Measurements from ENCODE around the gene PURB. TPM values are rescaled to one million over a fixed set of nuclear protein-coding genes. Genes with fewer than 3 reads are reported as not detected.
"Not testable (repeated sequence)": the region's sequence is repeated elsewhere in the genome, so short reads cannot be mapped to it uniquely, and the experiment has no call there.

The PURB gene
- total RNA-seq, 1 experiment from 2014 or later, result 25.2 TPM

DNA sequence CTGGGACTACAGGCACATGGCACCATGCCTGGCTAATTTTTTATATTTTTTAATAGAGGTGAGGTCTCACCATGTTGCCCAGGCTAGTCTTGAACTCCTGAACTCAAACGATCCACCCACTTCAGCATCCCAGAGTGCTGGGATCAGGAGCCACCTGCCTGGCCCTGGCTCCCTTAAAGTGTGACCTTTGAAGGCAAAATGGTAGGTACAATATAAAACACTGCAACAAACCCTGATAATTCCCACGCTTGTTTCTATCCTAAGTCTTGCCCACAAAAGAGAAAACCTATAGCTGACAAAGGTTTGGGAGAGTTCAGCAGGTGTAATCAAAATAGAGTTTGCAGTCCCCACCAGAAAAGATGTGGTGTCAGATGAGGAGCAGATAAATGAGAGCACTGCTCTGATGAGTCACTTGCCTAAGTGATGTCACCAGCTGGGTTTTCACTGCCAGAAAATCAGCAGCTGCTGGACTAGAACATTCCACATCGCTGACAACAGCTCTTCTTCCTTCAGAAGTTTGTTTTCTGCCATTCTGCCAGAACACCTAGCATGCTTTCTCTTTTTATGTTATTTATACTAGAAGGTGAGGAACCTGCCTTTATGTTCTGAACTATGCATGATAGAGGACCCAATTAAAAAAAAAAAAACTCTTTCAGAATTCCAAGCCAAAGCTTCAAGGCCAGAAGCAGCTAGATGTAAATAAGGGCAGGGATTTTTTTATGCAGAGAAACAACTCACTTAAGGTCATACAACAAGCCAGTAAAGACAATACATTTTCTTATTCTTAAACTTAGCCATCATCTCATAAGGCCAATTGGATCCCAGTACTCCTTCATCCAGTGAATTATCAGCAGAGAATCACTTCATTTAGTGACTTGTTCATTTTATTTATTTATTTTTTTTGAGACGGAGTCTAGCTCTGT, 18.0 kb downstream of the PURB start:
- TF ChIP-seq SIN3A (IDR thresholded peaks at IDR 0.05; ENCODE audit: borderline replicate concordance, insufficient read depth, low read depth, low read length) (no peak), POLR2AphosphoS5 (IDR thresholded peaks at IDR 0.05; ENCODE audit: low read depth, low read length) (no peak), TCF7L2 (IDR thresholded peaks at IDR 0.05; ENCODE audit: low read depth, low read length) (no peak)
- TF ChIP-seq, protein P1, sequence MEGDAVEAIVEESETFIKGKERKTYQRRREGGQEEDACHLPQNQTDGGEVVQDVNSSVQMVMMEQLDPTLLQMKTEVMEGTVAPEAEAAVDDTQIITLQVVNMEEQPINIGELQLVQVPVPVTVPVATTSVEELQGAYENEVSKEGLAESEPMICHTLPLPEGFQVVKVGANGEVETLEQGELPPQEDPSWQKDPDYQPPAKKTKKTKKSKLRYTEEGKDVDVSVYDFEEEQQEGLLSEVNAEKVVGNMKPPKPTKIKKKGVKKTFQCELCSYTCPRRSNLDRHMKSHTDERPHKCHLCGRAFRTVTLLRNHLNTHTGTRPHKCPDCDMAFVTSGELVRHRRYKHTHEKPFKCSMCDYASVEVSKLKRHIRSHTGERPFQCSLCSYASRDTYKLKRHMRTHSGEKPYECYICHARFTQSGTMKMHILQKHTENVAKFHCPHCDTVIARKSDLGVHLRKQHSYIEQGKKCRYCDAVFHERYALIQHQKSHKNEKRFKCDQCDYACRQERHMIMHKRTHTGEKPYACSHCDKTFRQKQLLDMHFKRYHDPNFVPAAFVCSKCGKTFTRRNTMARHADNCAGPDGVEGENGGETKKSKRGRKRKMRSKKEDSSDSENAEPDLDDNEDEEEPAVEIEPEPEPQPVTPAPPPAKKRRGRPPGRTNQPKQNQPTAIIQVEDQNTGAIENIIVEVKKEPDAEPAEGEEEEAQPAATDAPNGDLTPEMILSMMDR (IDR thresholded peaks at IDR 0.05), result no peak
- TF ChIP-seq, protein P2, sequence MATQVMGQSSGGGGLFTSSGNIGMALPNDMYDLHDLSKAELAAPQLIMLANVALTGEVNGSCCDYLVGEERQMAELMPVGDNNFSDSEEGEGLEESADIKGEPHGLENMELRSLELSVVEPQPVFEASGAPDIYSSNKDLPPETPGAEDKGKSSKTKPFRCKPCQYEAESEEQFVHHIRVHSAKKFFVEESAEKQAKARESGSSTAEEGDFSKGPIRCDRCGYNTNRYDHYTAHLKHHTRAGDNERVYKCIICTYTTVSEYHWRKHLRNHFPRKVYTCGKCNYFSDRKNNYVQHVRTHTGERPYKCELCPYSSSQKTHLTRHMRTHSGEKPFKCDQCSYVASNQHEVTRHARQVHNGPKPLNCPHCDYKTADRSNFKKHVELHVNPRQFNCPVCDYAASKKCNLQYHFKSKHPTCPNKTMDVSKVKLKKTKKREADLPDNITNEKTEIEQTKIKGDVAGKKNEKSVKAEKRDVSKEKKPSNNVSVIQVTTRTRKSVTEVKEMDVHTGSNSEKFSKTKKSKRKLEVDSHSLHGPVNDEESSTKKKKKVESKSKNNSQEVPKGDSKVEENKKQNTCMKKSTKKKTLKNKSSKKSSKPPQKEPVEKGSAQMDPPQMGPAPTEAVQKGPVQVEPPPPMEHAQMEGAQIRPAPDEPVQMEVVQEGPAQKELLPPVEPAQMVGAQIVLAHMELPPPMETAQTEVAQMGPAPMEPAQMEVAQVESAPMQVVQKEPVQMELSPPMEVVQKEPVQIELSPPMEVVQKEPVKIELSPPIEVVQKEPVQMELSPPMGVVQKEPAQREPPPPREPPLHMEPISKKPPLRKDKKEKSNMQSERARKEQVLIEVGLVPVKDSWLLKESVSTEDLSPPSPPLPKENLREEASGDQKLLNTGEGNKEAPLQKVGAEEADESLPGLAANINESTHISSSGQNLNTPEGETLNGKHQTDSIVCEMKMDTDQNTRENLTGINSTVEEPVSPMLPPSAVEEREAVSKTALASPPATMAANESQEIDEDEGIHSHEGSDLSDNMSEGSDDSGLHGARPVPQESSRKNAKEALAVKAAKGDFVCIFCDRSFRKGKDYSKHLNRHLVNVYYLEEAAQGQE (IDR thresholded peaks at IDR 0.05; ENCODE audit: insufficient read depth in 1 of 2, low read depth in 2 of 2, low read length in 1 of 2), result no peak
- no peaks in the 10 kb centered on the region for H3K36me3 ChIP-seq (ENCODE audit: control insufficient read depth, insufficient read depth, low read length)
- H3K9me3 ChIP-seq (ENCODE audit: control insufficient read depth, insufficient read depth, low read depth, low read length), result no peaks in the 10 kb centered on the region
- ATAC-seq, result peak; percentile 82
- ChIA-PET POLR2A (no interaction called here), CTCF (interaction anchor here (0.7 kb wide), 1 partner anchor 187 kb away, joined by 4 read pairs; no protein-coding TSS in a partner anchor)
- BruUV-seq (replicated peaks), result no TSS peak
- intact Hi-C loops (cut with micrococcal nuclease; ENCODE audit: unreplicated experiment) (no loop called here), in situ Hi-C loops (cut with HindIII; ENCODE audit: low pct_unique_long_range_greater_than_20kb, low sequenced_read_pairs) (no loop called here)
- no peaks in the 10 kb centered on the region for H3K27me3 ChIP-seq (ENCODE audit: control insufficient read depth, insufficient read depth, low read length)
- H3K4me3 ChIP-seq (ENCODE audit: low read depth in 2 of 2, low read length in 2 of 2), result no peak overlapping the region
- H3K4me1 ChIP-seq (ENCODE audit: control insufficient read depth, insufficient read depth, low read length), result no peaks in the 10 kb centered on the region
- peak; percentile 75 for DNase-seq (ENCODE audit: low read depth, low spot score)
- no peak overlapping the region for H3K27ac ChIP-seq (ENCODE audit: low read length)

DNA sequence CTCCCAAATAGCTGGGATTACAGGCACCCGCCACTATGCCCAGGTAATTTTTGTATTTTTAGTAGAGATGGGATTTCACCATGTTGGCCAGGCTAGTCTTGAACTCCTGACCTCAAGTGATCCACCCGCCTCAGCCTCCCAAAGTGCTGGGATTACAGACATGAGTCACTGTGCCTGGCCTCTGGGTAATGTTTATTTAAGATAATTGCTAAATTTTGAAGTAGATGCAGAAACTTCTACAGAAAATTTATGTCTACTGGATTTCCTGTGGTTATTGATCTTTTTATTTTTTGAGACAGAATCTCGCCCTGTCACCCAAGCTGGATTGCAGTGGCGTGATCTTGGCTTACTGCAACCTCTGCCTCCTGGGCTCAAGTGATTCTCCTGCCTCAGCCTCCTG, 23.4 kb downstream of the PURB start:
- H3K27me3 ChIP-seq (ENCODE audit: control insufficient read depth, insufficient read depth, low read length); ATAC-seq; DNase-seq (ENCODE audit: low read depth, low spot score); H3K9me3 ChIP-seq (ENCODE audit: control insufficient read depth, insufficient read depth, low read depth, low read length); H3K27ac ChIP-seq (ENCODE audit: low read length); H3K4me1 ChIP-seq (ENCODE audit: control insufficient read depth, insufficient read depth, low read length); H3K36me3 ChIP-seq (ENCODE audit: control insufficient read depth, insufficient read depth, low read length); CTCF ChIA-PET; intact Hi-C loops (cut with micrococcal nuclease; ENCODE audit: unreplicated experiment); BruUV-seq (replicated peaks); in situ Hi-C loops (cut with HindIII; ENCODE audit: low pct_unique_long_range_greater_than_20kb, low sequenced_read_pairs); H3K4me3 ChIP-seq (ENCODE audit: low read depth in 2 of 2, low read length in 2 of 2): not testable (repeated sequence)
- POLR2A ChIA-PET, result interaction anchor here (0.6 kb wide), 1 partner anchor 540 kb away, joined by 3 read pairs; no protein-coding TSS in a partner anchor

DNA sequence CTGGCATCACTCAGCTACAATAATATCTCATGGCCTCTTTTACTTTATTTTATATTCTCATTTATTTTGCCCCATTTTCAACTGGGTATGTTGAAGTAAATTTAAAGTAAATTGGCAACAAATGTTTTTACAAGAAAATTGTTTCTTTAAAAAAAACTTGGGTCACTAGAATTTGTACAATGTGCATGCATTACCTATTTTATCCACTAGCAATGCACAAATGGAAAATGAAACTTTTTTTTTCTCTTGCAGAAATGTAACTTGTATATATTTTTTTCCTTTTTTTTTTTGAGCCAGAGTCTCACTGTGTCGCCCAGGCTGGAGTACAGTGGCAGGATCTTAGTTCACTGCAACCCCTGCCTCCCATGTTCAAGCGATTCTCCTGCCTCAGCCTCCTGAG, 27.2 kb downstream of the PURB start:
- CTCF ChIA-PET, result interaction anchor here (0.6 to 1.8 kb wide), 3 partner anchors 11 to 278 kb away, joined by 4 to 11 read pairs (median 5); partner anchors contain the start of gene H2AZ2
- H3K27me3 ChIP-seq (ENCODE audit: control insufficient read depth, insufficient read depth, low read length), result no peaks in the 10 kb centered on the region
- no peak for ATAC-seq
- no TSS peak for BruUV-seq (replicated peaks)
- in situ Hi-C loops (cut with HindIII; ENCODE audit: low pct_unique_long_range_greater_than_20kb, low sequenced_read_pairs) (no loop called here), intact Hi-C loops (cut with micrococcal nuclease; ENCODE audit: unreplicated experiment) (loop anchor here (5.0 kb wide), 1 partner anchor 104 kb away; no protein-coding TSS in a partner anchor)
- no peaks in the 10 kb centered on the region for H3K4me1 ChIP-seq (ENCODE audit: control insufficient read depth, insufficient read depth, low read length)
- TF ChIP-seq, protein P2 (IDR thresholded peaks at IDR 0.05; ENCODE audit: insufficient read depth in 1 of 2, low read depth in 2 of 2, low read length in 1 of 2), result no peak
- TF ChIP-seq POLR2AphosphoS5 (IDR thresholded peaks at IDR 0.05; ENCODE audit: low read depth, low read length) (no peak), TCF7L2 (IDR thresholded peaks at IDR 0.05; ENCODE audit: low read depth, low read length) (no peak), SIN3A (IDR thresholded peaks at IDR 0.05; ENCODE audit: borderline replicate concordance, insufficient read depth, low read depth, low read length) (no peak)
- TF ChIP-seq, protein P1 (IDR thresholded peaks at IDR 0.05), result no peak
- POLR2A ChIA-PET, result interaction anchor here (0.6 to 0.7 kb wide), 2 partner anchors 12 to 250 kb away, joined by 3 to 4 read pairs; no protein-coding TSS in a partner anchor
- H3K9me3 ChIP-seq (ENCODE audit: control insufficient read depth, insufficient read depth, low read depth, low read length), result no peaks in the 10 kb centered on the region
- H3K27ac ChIP-seq (ENCODE audit: low read length), result no peak overlapping the region
- H3K4me3 ChIP-seq (ENCODE audit: low read depth in 2 of 2, low read length in 2 of 2), result no peak overlapping the region
- H3K36me3 ChIP-seq (ENCODE audit: control insufficient read depth, insufficient read depth, low read length), result no peaks in the 10 kb centered on the region
- no peak for DNase-seq (ENCODE audit: low read depth, low spot score)
